C4-2B (cell line): ENCODE measurements around the gene CKAP2L.
A peak's percentile ranks its signal among the peaks of the same experiment; 100 is the strongest.

ENCODE experiments used
- H3K27ac ChIP-seq: fragments of 450-650 bp; 2 replicates; pipeline ENCODE4 v1.5.1; 2017
- ZFX ChIP-seq: fragments of 450-650 bp; IDR thresholded peaks from 2 replicates; pipeline ENCODE4 v1.6.1; 2017
- TF ChIP-seq, protein P1 (sequence below): fragments of 450-650 bp; conservative IDR thresholded peaks from 2 replicates; pipeline ENCODE4 v1.5.1; 2017; ENCODE audit warnings: mild to moderate bottlenecking

The CKAP2L gene

GRCh38 chr2:112730216-112730615, 34.2 kb downstream of the CKAP2L start:
- TF ChIP-seq ZFX = no peak

DNA sequence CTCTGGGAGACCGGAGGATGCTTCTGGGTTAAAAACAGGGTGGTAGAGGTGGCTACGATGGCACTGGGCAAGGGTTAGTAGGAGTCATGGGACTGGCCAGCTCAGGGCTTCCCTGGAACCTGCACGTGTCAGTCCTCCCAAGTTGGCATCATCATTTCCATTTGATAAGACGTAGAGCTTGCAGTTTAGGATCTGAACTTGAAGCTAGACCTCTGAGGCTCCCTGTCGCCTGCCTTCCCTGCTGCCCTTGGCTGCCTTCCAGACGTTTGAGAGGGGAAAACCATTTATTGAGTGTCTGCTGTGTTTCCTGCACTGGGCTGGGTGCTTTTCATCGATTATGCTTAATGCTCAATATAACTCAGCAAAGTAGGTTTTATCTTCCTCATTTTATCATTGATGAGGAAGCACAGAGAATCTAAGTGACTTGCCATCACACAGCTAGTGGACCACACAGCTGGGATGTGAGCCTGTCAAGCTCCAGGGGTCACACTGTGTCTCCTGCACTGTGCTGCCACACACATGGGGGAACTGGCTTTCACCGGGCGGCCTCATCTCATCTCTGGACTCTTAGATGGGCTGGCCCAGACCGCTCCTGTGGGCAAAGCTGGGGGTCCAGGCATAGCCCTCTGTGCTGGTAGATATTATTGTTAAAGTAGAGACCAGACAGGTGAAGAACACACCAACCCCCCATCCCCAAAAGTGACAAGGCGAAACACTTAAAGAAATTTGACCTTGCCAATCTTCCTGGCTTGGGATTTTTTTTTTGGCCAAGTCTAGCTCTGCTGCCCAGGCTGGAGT, 35.8 kb downstream of the CKAP2L start:
- H3K27ac ChIP-seq = no peak overlapping the region
- TF ChIP-seq ZFX = no peak
- TF ChIP-seq, protein P1, sequence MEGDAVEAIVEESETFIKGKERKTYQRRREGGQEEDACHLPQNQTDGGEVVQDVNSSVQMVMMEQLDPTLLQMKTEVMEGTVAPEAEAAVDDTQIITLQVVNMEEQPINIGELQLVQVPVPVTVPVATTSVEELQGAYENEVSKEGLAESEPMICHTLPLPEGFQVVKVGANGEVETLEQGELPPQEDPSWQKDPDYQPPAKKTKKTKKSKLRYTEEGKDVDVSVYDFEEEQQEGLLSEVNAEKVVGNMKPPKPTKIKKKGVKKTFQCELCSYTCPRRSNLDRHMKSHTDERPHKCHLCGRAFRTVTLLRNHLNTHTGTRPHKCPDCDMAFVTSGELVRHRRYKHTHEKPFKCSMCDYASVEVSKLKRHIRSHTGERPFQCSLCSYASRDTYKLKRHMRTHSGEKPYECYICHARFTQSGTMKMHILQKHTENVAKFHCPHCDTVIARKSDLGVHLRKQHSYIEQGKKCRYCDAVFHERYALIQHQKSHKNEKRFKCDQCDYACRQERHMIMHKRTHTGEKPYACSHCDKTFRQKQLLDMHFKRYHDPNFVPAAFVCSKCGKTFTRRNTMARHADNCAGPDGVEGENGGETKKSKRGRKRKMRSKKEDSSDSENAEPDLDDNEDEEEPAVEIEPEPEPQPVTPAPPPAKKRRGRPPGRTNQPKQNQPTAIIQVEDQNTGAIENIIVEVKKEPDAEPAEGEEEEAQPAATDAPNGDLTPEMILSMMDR = no peak

More at GRCh38 chr2:112730216-112730615, 34.2 kb downstream of the CKAP2L start:
- no peak overlapping the region for H3K27ac ChIP-seq

- TF ChIP-seq, protein P1 = no peak
- no peak for TF ChIP-seq ZFX
- H3K27ac ChIP-seq = no peak overlapping the region
Observed at GRCh38 chr2:112728029-112728362, 36.4 kb downstream of the CKAP2L start.

DNA sequence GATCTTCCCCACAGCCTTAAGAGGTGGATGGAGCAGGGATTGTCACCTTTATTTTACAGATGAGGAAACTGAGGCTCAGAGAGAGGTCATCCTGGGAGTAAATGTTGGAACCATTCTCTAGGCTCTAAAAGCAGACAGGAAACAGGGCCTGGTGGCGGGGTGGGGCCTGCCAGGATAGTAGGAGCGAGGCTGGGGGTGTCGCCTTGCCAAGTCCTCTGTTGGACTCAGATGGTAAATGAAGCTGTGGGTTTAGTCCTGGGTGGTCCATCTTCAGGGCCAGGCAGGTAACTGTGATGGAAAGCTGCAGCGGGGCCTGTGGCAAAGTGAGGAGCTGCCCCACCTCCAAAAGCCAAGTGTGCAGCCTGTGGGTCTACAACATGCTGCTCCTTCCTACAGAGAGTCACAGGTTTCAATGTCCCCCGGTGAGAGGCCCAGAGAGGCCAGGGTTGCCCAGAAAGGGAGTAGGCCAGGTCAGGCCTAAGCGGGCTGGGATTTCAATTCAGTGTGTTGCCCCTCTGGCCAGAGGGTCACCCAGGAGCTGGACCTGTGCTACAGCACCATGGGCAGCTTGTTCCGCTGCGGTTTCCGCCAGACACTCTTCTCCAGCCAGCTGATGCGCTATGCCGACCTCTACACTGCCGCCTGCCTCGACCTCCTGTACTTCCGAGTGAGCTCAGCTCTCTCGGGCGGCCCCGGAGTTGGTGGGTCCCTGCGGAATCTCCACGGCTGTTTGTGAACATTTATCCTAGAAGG, 37.0 kb downstream of the CKAP2L start:
- no peak overlapping the region for H3K27ac ChIP-seq
- TF ChIP-seq ZFX = no peak
- TF ChIP-seq, protein P1 = no peak

- TF ChIP-seq, protein P1 = peak; percentile 94
- no peak for TF ChIP-seq ZFX
- H3K27ac ChIP-seq = no peak overlapping the region
Observed at GRCh38 chr2:112726487-112727190, 37.8 kb downstream of the CKAP2L start.

- no peak overlapping the region for H3K27ac ChIP-seq
Observed at GRCh38 chr2:112725545-112726457, 38.6 kb downstream of the CKAP2L start.

More at GRCh38 chr2:112725545-112726457, 38.6 kb downstream of the CKAP2L start:
- TF ChIP-seq ZFX = no peak
- TF ChIP-seq, protein P1 = no peak
